ENCODE data around the gene PIP5K1B. TPM values are rescaled to one million over a fixed set of nuclear protein-coding genes. Genes with fewer than 3 reads are reported as not detected.

The PIP5K1B gene
- total RNA-seq, 1 experiment from 2014 or later, result 1.8 TPM

- Histone ChIP-seq H3K4me3 (ENCODE audit: insufficient read depth, low read depth, low read length) (no peak overlapping the region), H3K27me3 (ENCODE audit: control insufficient read depth, insufficient read depth, low read length) (no peaks in the 10 kb centered on the region), H3K36me3 (replicated peaks; ENCODE audit: control insufficient read depth, insufficient read depth, low read length) (no peaks in the 10 kb centered on the region)
- DNase-seq, result no peak
These were observed 12.8 kb downstream of the PIP5K1B start for GRCh38 chr9:68717552-68718443.

GRCh38 chr9:68719847-68720246, 14.8 kb downstream of the PIP5K1B start:
- Histone ChIP-seq H3K4me3 (ENCODE audit: insufficient read depth, low read depth, low read length) (no peak overlapping the region), H3K27me3 (ENCODE audit: control insufficient read depth, insufficient read depth, low read length) (no peaks in the 10 kb centered on the region), H3K36me3 (replicated peaks; ENCODE audit: control insufficient read depth, insufficient read depth, low read length) (no peaks in the 10 kb centered on the region)
- no peak for DNase-seq

GRCh38 chr9:68720656-68721313, 15.7 kb downstream of the PIP5K1B start:
- DNase-seq, result no peak
- H3K4me3 ChIP-seq (ENCODE audit: insufficient read depth, low read depth, low read length), result no peak overlapping the region
- no peaks in the 10 kb centered on the region for H3K27me3 ChIP-seq (ENCODE audit: control insufficient read depth, insufficient read depth, low read length)
- no peaks in the 10 kb centered on the region for H3K36me3 ChIP-seq (replicated peaks; ENCODE audit: control insufficient read depth, insufficient read depth, low read length)

GRCh38 chr9:68721666-68722330, 16.8 kb downstream of the PIP5K1B start:
- no peak for DNase-seq
- Histone ChIP-seq H3K4me3 (ENCODE audit: insufficient read depth, low read depth, low read length) (no peak overlapping the region), H3K27me3 (ENCODE audit: control insufficient read depth, insufficient read depth, low read length) (no peaks in the 10 kb centered on the region), H3K36me3 (replicated peaks; ENCODE audit: control insufficient read depth, insufficient read depth, low read length) (no peaks in the 10 kb centered on the region)

- Histone ChIP-seq H3K4me3 (ENCODE audit: insufficient read depth, low read depth, low read length) (no peak overlapping the region), H3K27me3 (ENCODE audit: control insufficient read depth, insufficient read depth, low read length) (no peaks in the 10 kb centered on the region), H3K36me3 (replicated peaks; ENCODE audit: control insufficient read depth, insufficient read depth, low read length) (no peaks in the 10 kb centered on the region)
- no peak for DNase-seq
These were observed 20.0 kb downstream of the PIP5K1B start for GRCh38 chr9:68725070-68725469.

- no peak for DNase-seq
- H3K4me3 ChIP-seq (ENCODE audit: insufficient read depth, low read depth, low read length), result no peak overlapping the region
- H3K36me3 ChIP-seq (replicated peaks; ENCODE audit: control insufficient read depth, insufficient read depth, low read length), result no peaks in the 10 kb centered on the region
- H3K27me3 ChIP-seq (ENCODE audit: control insufficient read depth, insufficient read depth, low read length), result no peaks in the 10 kb centered on the region
These were observed 21.4 kb downstream of the PIP5K1B start for GRCh38 chr9:68726489-68726888.

- Histone ChIP-seq H3K27me3 (ENCODE audit: control insufficient read depth, insufficient read depth, low read length) (no peaks in the 10 kb centered on the region), H3K36me3 (replicated peaks; ENCODE audit: control insufficient read depth, insufficient read depth, low read length) (no peaks in the 10 kb centered on the region), H3K4me3 (ENCODE audit: insufficient read depth, low read depth, low read length) (no peak overlapping the region)
- no peak for DNase-seq
These were observed 22.6 kb downstream of the PIP5K1B start for GRCh38 chr9:68727636-68728035.

- Histone ChIP-seq H3K27me3 (ENCODE audit: control insufficient read depth, insufficient read depth, low read length) (no peaks in the 10 kb centered on the region), H3K4me3 (ENCODE audit: insufficient read depth, low read depth, low read length) (no peak overlapping the region), H3K36me3 (replicated peaks; ENCODE audit: control insufficient read depth, insufficient read depth, low read length) (no peaks in the 10 kb centered on the region)
- DNase-seq, result no peak
These were observed 23.7 kb downstream of the PIP5K1B start for GRCh38 chr9:68728731-68729130.

GRCh38 chr9:68730570-68731235, 25.7 kb downstream of the PIP5K1B start:
- Histone ChIP-seq H3K4me3 (ENCODE audit: insufficient read depth, low read depth, low read length) (no peak overlapping the region), H3K36me3 (replicated peaks; ENCODE audit: control insufficient read depth, insufficient read depth, low read length) (no peaks in the 10 kb centered on the region), H3K27me3 (ENCODE audit: control insufficient read depth, insufficient read depth, low read length) (no peaks in the 10 kb centered on the region; the same call in 1 of the 2 replicates)
- no peak for DNase-seq

- Histone ChIP-seq H3K36me3 (replicated peaks; ENCODE audit: control insufficient read depth, insufficient read depth, low read length) (no peaks in the 10 kb centered on the region), H3K4me3 (ENCODE audit: insufficient read depth, low read depth, low read length) (no peak overlapping the region), H3K27me3 (ENCODE audit: control insufficient read depth, insufficient read depth, low read length) (no peaks in the 10 kb centered on the region; the same call in 1 of the 2 replicates)
- DNase-seq, result no peak
These were observed 26.8 kb downstream of the PIP5K1B start for GRCh38 chr9:68731857-68732256.

- no peaks in the 10 kb centered on the region for H3K36me3 ChIP-seq (replicated peaks; ENCODE audit: control insufficient read depth, insufficient read depth, low read length)
- no peak for DNase-seq
- H3K27me3 ChIP-seq (ENCODE audit: control insufficient read depth, insufficient read depth, low read length), result no peaks in the 10 kb centered on the region; the same call in 1 of the 2 replicates
- H3K4me3 ChIP-seq (ENCODE audit: insufficient read depth, low read depth, low read length), result no peak overlapping the region
These were observed 27.5 kb downstream of the PIP5K1B start for GRCh38 chr9:68732405-68733020.

- no peak overlapping the region for H3K4me3 ChIP-seq (ENCODE audit: insufficient read depth, low read depth, low read length)
- DNase-seq, result no peak
- H3K36me3 ChIP-seq (replicated peaks; ENCODE audit: control insufficient read depth, insufficient read depth, low read length), result no peaks in the 10 kb centered on the region
- H3K27me3 ChIP-seq (ENCODE audit: control insufficient read depth, insufficient read depth, low read length), result no peaks in the 10 kb centered on the region; the same call in 1 of the 2 replicates
These were observed 28.0 kb downstream of the PIP5K1B start for GRCh38 chr9:68733021-68733405.

GRCh38 chr9:68738358-68738757, 33.3 kb downstream of the PIP5K1B start:
- DNase-seq, result no peak
- no peaks in the 10 kb centered on the region for H3K36me3 ChIP-seq (replicated peaks; ENCODE audit: control insufficient read depth, insufficient read depth, low read length)
- H3K4me3 ChIP-seq (ENCODE audit: insufficient read depth, low read depth, low read length), result no peak overlapping the region
- H3K27me3 ChIP-seq (ENCODE audit: control insufficient read depth, insufficient read depth, low read length), result no peaks in the 10 kb centered on the region; the same call in 1 of the 2 replicates

- no peaks in the 10 kb centered on the region for H3K27me3 ChIP-seq (ENCODE audit: control insufficient read depth, insufficient read depth, low read length)
- H3K4me3 ChIP-seq (ENCODE audit: insufficient read depth, low read depth, low read length), result no peak overlapping the region
- no peak for DNase-seq
- H3K36me3 ChIP-seq (replicated peaks; ENCODE audit: control insufficient read depth, insufficient read depth, low read length), result no peaks in the 10 kb centered on the region
These were observed 34.7 kb downstream of the PIP5K1B start for GRCh38 chr9:68739621-68740174.

Data from H7 (cell line).